GM10266 (cell line): ENCODE measurements around the gene PTGER4.

ENCODE experiments used
- DNase-seq: peaks from one replicate; pipeline ENCODE4 v3.0.0; 2012; ENCODE audit errors: extremely low spot score
- CTCF ChIP-seq: IDR thresholded peaks from 2 replicates; pipeline ENCODE4 v1.5.1; 2012; ENCODE audit warnings: mild to moderate bottlenecking, low read depth; ENCODE audit not compliant: control insufficient read depth, insufficient read depth; ENCODE audit errors: missing control alignments

PTGER4 gene

GRCh38 chr5:40669606-40670390 lies 9.9 kb upstream of the PTGER4 start:
- no peak for TF ChIP-seq CTCF
- no peak for DNase-seq

GRCh38 chr5:40672425-40672824 lies 7.3 kb upstream of the PTGER4 start:
- no peak for TF ChIP-seq CTCF
- DNase-seq, result no peak

GRCh38 chr5:40674661-40675235 lies 5.0 kb upstream of the PTGER4 start:
- no peak for DNase-seq
- no peak for TF ChIP-seq CTCF

GRCh38 chr5:40675396-40676133 lies 4.2 kb upstream of the PTGER4 start:
- DNase-seq, result no peak
- no peak for TF ChIP-seq CTCF

- no peak for TF ChIP-seq CTCF
- DNase-seq, result no peak
These were observed 2.9 kb upstream of the PTGER4 start for GRCh38 chr5:40676613-40677343.

- no peak for DNase-seq
- no peak for TF ChIP-seq CTCF
These were observed 2.3 kb upstream of the PTGER4 start for GRCh38 chr5:40677456-40677855.
